GM21717 (cell line): ENCODE data around the gene GATA6.

Experiments
- ATAC-seq: cut with Tn5 transposase; IDR thresholded peaks from one replicate; pipeline ENCODE4 v1.9.1; 2021; ENCODE audit warnings: mild to moderate bottlenecking, moderate library complexity; ENCODE audit not compliant: unreplicated experiment

GATA6 gene

DNA sequence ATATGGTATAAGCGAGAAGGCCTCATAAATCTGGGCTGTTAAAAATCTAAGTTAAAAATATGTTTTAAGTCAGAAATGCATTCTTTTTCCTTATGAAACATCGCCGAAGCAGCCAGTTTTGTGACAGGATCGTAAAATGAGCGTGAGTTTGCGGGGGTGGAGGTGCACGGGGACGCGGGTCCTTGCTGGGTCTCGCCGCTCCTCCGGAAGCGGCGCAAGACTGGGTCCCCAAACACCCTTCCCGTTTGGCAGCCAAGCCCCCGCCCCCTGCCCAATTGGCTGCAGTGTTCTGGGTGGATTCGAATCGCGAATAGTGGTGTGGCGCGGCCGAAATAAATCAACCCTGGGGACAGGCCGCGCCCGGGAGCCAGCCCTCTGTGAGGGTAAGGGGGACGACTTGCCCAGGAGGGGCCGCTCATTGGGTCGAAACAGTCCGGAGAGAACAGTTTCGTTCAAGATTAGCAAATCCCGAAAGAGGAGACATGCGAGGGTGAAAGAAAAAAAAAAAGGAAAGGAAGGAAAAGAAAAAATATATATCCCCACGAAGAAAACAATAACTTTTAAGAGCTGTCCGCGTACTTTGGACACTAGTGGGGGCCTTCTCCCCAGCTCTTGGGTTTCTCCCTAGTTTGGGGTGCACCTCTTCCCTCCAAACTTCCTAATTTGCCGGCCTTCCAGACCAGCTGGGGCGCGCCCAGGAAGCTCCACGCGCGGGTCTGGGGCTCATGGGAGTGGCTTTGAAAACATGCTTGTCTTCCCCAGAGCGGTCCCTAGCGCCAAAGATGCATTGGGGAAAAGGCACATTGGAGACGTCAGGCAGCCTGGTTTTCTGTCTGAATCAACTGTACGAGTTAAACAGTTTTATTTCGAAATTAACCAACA lies 3.1 kb upstream of the GATA6 start:
- no peak for ATAC-seq

DNA sequence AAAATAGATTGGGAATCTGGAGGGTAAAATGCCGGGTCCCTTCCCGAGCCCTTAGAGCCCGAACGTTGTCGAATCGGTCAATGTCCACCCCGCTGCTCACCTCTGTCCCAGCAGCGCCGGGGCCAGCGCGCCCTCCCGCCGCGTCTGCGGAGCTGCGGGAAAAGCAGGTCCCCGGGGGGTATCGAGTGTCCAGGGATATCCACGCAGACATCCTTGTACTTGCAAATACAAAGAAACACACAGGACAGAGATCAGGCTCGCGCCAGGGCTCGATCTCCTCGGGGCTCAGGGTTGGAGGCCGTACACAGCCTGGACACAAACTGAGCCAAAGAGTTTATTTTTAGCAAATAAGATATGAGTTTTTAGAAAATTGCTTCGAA lies 2.3 kb upstream of the GATA6 start:
- ATAC-seq, result no peak

DNA sequence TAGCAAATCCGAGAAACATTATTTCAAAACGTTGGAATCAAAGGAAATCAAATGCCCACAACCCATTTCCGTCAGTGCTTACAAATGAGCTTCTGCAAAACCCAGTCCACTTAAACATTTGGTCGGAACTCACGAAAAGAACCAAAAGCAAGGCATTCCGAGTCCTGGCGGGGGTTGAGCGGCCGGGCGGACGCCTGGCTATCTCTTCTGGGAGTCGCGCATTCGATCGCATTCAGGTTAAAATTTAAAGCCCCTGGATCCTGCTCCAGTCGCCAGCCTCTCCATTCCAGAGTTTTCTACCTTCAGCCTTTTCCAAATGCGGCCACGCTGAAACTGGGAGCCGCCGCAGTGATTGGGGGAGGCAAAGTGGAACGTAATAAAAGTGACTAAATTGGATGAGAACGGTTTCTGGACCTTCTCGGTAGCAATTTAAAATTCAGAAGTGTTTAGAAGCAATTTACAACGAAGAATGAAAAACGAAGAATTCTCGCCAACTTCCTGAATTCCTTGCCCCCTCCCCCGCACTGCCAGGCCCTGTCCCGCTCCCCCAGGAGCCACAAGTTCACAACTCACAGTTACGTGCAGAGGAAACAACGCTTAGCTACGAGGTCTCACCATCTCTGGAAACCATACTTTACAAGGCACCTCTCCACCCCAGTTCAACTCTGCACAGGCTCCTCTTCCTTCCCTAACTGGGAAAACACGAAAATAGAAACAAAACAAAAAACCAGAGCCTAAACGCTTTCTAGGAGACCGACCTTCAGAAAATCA lies 1.7 kb upstream of the GATA6 start:
- no peak for ATAC-seq

- no peak for ATAC-seq
Measured at GRCh38 chr18:22168360-22168921, 948 bp upstream of the GATA6 start.

- no peak for ATAC-seq
Measured at GRCh38 chr18:22169889-22170420, 566 bp downstream of the GATA6 start.

DNA sequence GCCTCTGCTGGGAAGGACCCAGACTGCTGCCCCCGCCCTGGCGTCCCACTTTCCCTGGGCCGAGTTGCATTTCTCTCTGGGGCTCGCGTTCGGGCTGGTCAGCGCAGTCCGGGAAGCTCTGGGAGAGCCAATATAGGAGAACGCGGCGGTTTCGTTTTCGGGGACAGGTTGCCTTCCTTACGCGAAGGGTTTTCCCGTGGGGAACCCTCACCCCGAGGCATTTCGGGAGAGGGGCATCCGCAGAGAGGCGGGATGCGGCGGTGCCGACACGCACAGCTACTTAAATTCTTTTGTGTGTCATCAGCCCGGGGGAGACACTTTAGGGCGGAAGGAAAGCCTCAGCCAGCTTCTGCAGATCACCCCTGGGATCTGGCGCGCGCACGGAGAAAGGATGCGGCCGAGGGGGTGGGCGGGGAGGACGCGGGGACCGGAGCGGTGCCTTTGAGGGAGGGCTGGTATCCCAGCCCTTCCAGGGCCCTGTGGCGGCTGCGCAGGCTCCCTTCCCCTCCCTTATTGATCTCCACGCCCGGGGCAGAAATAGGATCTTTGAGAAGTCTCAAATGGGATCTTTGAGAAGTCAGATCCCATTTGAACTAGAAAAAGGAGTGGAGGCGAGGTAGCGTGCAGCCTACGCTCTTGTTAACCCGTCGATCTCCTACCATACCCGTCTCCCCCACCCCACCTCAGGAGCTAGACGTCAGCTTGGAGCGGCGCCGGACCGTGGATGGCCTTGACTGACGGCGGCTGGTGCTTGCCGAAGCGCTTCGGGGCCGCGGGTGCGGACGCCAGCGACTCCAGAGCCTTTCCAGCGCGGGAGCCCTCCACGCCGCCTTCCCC lies 1.2 kb downstream of the GATA6 start:
- no peak for ATAC-seq

DNA sequence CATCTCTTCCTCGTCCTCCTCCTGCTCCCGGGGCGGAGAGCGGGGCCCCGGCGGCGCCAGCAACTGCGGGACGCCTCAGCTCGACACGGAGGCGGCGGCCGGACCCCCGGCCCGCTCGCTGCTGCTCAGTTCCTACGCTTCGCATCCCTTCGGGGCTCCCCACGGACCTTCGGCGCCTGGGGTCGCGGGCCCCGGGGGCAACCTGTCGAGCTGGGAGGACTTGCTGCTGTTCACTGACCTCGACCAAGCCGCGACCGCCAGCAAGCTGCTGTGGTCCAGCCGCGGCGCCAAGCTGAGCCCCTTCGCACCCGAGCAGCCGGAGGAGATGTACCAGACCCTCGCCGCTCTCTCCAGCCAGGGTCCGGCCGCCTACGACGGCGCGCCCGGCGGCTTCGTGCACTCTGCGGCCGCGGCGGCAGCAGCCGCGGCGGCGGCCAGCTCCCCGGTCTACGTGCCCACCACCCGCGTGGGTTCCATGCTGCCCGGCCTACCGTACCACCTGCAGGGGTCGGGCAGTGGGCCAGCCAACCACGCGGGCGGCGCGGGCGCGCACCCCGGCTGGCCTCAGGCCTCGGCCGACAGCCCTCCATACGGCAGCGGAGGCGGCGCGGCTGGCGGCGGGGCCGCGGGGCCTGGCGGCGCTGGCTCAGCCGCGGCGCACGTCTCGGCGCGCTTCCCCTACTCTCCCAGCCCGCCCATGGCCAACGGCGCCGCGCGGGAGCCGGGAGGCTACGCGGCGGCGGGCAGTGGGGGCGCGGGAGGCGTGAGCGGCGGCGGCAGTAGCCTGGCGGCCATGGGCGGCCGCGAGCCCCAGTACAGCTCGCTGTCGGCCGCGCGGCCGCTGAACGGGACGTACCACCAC lies 2.1 kb downstream of the GATA6 start:
- ATAC-seq, result no peak

DNA sequence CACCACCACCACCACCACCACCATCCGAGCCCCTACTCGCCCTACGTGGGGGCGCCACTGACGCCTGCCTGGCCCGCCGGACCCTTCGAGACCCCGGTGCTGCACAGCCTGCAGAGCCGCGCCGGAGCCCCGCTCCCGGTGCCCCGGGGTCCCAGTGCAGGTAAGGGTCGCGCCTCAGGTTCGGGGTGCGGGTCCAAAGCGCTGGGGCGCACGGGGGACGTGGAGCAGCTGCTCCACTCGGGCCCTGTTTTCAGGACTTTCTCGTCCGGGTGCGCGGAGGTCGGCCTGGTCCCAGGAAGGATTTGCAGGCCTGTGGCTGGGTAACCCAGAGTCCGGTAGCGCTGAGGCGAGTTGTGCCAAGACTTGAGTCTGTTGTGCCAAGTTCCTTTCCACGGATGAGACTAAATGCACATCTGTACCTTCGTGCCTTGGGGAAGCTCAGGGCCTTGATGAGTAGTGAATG lies 2.8 kb downstream of the GATA6 start:
- no peak for ATAC-seq

- no peak for ATAC-seq
Measured at GRCh38 chr18:22172594-22173049, 3.2 kb downstream of the GATA6 start.

GRCh38 chr18:22173221-22173927 lies 4.0 kb downstream of the GATA6 start:
- no peak for ATAC-seq

- no peak for ATAC-seq
Measured at GRCh38 chr18:22173928-22174301, 4.5 kb downstream of the GATA6 start.

GRCh38 chr18:22174341-22175145 lies 5.2 kb downstream of the GATA6 start:
- ATAC-seq, result no peak

DNA sequence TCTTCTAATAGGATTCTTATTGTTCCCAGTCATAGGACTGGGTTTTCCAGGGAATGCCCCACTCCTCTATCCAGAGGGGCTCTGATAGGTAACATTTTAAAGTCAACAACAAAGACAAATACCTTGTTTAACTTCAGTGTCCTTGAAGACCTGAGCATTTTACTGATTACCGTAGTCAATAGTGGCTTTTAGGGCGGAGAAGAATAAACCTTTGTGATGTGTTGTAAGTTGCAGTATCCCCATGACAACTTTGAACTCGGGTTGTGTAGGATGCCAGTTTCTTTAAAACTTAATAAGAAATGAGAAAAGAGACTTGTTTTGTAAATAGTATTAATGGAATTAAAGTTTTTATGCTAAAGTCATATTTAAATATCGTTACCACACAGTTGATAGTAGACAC lies 6.0 kb downstream of the GATA6 start:
- no peak for ATAC-seq

- no peak for ATAC-seq
Measured at GRCh38 chr18:22176420-22177326, 7.3 kb downstream of the GATA6 start.

GRCh38 chr18:22177327-22177871 lies 8.0 kb downstream of the GATA6 start:
- ATAC-seq, result no peak

DNA sequence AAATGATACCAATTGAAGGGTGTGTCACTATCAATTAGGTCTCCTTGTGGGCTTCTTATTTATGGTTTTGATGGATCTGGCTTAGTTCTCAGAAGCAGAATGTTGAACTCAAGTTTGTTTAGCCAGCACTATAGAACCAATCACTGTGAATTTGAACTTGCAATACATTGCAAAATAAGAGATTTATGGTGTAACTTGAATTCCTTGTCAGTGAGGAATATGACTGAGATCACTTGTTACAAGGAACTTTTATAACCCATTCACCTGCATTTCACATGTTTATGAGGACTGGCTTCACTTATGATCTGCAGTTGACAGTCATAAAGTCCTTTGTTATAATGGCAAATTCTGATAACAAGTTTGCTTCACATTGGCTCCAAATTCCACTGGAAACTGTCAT lies 9.8 kb downstream of the GATA6 start:
- no peak for ATAC-seq

GRCh38 chr18:22179631-22180030 lies 10.2 kb downstream of the GATA6 start:
- no peak for ATAC-seq
